22Rv1 (cell line): ENCODE measurements around the gene MYCBP.

Source experiments
- CTCF ChIP-seq: fragments of 450-650 bp; IDR thresholded peaks from 2 replicates; pipeline ENCODE4 v1.5.1; 2017; ENCODE audit warnings: mild to moderate bottlenecking
- ZFX ChIP-seq: fragments of 450-650 bp; IDR thresholded peaks from 2 replicates; pipeline ENCODE4 v1.6.1; 2017; ENCODE audit warnings: antibody characterized with exemption, borderline replicate concordance

- TF ChIP-seq CTCF (no peak), ZFX (no peak)
These were observed 13.3 kb downstream of the MYCBP start, which contains the start of gene RRAGC for GRCh38 chr1:38859561-38860453.
